EH (cell line): ENCODE results near the gene TSEN15.

Experiments used
- DNase-seq: peaks from one replicate; pipeline ENCODE4 v3.0.0-alpha.2; 2015; ENCODE audit warnings: low read depth

Gene TSEN15

GRCh38 chr1:184051485-184052193 lies at the start of gene TSEN15:
TSS of gene TSEN15 (plus strand) at chr1:184051730. CDS start at chr1:184051756, 26 bp downstream.
- DNase-seq: peak; percentile 87

- DNase-seq: peak; percentile 88
Measured at GRCh38 chr1:184002071-184002470, 49.5 kb upstream of the TSEN15 start.

DNA sequence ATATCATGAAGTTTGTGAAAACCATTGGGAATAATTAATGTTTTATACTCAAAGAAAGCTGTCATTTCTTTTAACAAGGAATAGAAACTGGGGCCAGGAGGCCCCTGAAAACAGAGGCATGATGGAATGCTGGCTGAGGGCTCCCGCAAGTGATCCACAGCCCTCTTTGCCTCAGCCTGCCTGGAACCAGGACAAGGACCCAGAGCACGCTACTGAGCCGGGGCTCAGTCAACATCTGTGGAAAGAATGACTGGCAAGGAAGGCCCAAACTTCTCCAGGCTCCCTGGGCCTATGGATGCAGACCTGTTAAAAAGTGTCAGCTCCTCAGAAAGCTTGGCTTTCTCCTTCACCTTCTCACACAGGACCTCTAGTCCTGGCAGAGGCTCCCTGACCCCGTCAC lies 46.6 kb upstream of the TSEN15 start:
- DNase-seq: no peak

DNA sequence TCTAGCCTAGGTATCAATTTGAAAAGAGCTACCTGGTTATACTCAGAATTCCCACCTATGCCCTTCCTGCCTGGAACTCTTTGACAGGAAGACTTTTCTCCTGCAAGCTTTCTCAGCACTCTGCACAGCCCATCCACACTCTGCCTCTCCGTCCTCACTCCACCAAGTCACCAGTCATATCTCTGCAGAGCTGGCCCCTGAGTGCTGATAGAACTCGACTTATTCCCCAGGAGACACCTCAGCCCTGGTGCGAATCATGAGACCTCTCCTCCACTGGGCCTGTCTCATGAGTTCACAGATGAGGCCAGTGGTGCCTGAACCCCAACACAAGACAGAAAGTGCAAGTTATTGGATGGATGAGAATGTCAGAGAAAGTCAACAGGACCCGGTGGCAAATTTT lies 46.0 kb upstream of the TSEN15 start:
- no peak for DNase-seq

DNA sequence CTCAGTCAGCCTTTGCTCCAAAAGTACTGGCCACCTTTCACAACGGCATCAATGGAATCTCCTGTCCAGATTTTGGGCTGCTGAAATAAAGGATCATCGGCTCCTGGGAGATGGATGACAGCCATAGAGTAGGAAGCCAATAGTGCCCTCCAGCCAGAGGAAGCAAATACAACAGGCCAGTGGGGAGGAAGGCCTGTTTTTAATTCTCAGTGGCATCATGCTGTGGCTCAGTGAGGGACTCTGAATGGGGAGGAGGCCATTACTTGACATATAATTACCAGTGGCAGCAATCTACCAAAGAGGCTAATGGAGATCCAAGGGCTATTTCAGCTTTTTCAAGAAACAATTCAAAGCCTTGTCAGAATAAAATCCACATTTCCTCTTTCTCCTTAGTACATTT lies 40.7 kb upstream of the TSEN15 start:
- no peak for DNase-seq

- no peak for DNase-seq
Measured at GRCh38 chr1:184012187-184012586, 39.3 kb upstream of the TSEN15 start.

- DNase-seq: peak; percentile 49
Measured at GRCh38 chr1:184014271-184014670, 37.3 kb upstream of the TSEN15 start.

GRCh38 chr1:184016169-184016568 lies 35.4 kb upstream of the TSEN15 start:
- DNase-seq: no peak

- DNase-seq: no peak
Measured at GRCh38 chr1:184017306-184017705, 34.2 kb upstream of the TSEN15 start.

GRCh38 chr1:184018622-184019021 lies 32.9 kb upstream of the TSEN15 start:
- DNase-seq: no peak

- no peak for DNase-seq
Measured at GRCh38 chr1:184019069-184019468, 32.5 kb upstream of the TSEN15 start.

- no peak for DNase-seq
Measured at GRCh38 chr1:184019506-184019905, 32.0 kb upstream of the TSEN15 start.

- DNase-seq: no peak
Measured at GRCh38 chr1:184020328-184020727, 31.2 kb upstream of the TSEN15 start.

- no peak for DNase-seq
Measured at GRCh38 chr1:184020855-184021254, 30.7 kb upstream of the TSEN15 start.

GRCh38 chr1:184021728-184022127 lies 29.8 kb upstream of the TSEN15 start:
- DNase-seq: peak; percentile 21

DNA sequence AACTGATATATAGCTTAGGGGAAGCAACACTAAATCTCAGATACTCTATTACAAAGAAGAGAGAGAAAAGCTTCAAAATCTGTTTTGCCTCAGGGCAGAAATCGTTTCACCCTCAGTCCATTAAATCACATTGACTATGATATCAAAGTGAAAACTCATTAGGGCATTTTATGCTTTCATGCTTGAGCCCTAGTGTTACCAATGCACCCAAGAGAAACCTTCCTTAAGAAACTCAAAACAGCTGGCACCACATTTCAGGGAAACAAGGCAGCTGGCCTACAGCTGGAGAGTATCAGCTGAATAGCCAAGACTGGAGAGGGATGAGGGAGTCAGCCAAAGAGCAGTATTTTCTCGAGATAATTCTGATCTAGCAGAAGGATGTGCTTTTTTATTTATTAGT lies 28.9 kb upstream of the TSEN15 start:
- DNase-seq: no peak

- DNase-seq: no peak
Measured at GRCh38 chr1:184023171-184023570, 28.4 kb upstream of the TSEN15 start.

GRCh38 chr1:184025242-184025675 lies 26.3 kb upstream of the TSEN15 start:
- DNase-seq: peak; percentile 89

GRCh38 chr1:184027826-184028695 lies 23.5 kb upstream of the TSEN15 start:
- DNase-seq: no peak

- no peak for DNase-seq
Measured at GRCh38 chr1:184028854-184029623, 22.5 kb upstream of the TSEN15 start.

GRCh38 chr1:184030433-184031091 lies 21.0 kb upstream of the TSEN15 start:
- DNase-seq: no peak

DNA sequence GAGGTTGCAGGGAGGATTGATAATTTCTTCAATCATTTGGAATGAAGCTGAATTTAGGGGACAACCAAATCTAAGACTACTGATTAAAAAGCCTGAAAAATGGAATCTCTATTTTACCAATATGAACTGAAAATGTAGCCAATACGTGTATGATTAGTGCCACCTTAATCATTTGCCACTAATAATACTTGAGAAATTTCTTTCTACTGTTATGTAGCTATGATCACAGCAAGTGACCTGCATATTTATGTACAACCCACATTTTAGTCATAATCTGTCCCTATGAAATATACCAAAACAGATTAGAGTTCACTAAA lies 20.5 kb upstream of the TSEN15 start:
- DNase-seq: no peak
